Astrocyte (in vitro differentiated cells and primary cell): ENCODE results near the gene KRTAP2-1. TPM values are rescaled to one million over a fixed set of nuclear protein-coding genes. Genes with fewer than 3 reads are reported as not detected.

Experiments used
- DNase-seq: peaks from one replicate; pipeline ENCODE4 v3.0.0-alpha.2; 2010; ENCODE audit warnings: low read depth
- FAIRE-seq: peaks from 2 replicates; lab custom pipeline; 2011; peaks lifted over from hg19 to GRCh38; lab: Jason Lieb, UNC
- H2AFZ ChIP-seq: 2 replicates; pipeline ENCODE4 v1.6.0; 2012; ENCODE audit warnings: low read depth, low read length, inconsistent platforms
- H3K27ac ChIP-seq: 2 replicates; pipeline ENCODE4 v1.5.1; 2011; ENCODE audit warnings: low read depth, low read length, inconsistent platforms
- H3K27me3 ChIP-seq: 2 replicates; pipeline ENCODE4 v1.6.0; 2011; ENCODE audit warnings: low read length, inconsistent platforms; ENCODE audit not compliant: insufficient read depth
- H3K36me3 ChIP-seq: 2 replicates; pipeline ENCODE4 v1.5.1; 2011; ENCODE audit warnings: low read length, inconsistent platforms; ENCODE audit not compliant: insufficient read depth
- H3K4me1 ChIP-seq: 2 replicates; pipeline ENCODE4 v1.5.1; 2011; ENCODE audit warnings: low read length, inconsistent platforms; ENCODE audit not compliant: insufficient read depth
- H3K4me2 ChIP-seq: 2 replicates; pipeline ENCODE4 v1.6.0; 2012; ENCODE audit warnings: low read length, inconsistent platforms
- H3K4me3 ChIP-seq: 2 replicates; pipeline ENCODE4 v1.5.1; 2011; ENCODE audit warnings: low read depth, mild to moderate bottlenecking, low read length, inconsistent platforms; ENCODE audit not compliant: insufficient read depth
- H3K79me2 ChIP-seq: 2 replicates; pipeline ENCODE4 v1.6.0; 2012; ENCODE audit warnings: mild to moderate bottlenecking, low read length, inconsistent platforms; ENCODE audit not compliant: insufficient read depth
- H3K9ac ChIP-seq: 2 replicates; pipeline ENCODE4 v1.6.0; 2012; ENCODE audit warnings: mild to moderate bottlenecking, low read length, inconsistent platforms
- H3K9me3 ChIP-seq: 2 replicates; pipeline ENCODE4 v1.5.1; 2012; ENCODE audit warnings: low read depth, mild to moderate bottlenecking, low read length, inconsistent platforms; ENCODE audit not compliant: insufficient read depth
- H4K20me1 ChIP-seq: 2 replicates; pipeline ENCODE4 v1.6.0; 2012; ENCODE audit warnings: low read length, inconsistent platforms; ENCODE audit not compliant: insufficient read depth
- H3K27ac Mint-ChIP-seq: one replicate; pipeline ENCODE4 v1.8.0; 2021; ENCODE audit warnings: mild to moderate bottlenecking, mixed read lengths; ENCODE audit not compliant: unreplicated experiment
- H3K27me3 Mint-ChIP-seq: one replicate; pipeline ENCODE4 v1.8.0; 2021; ENCODE audit warnings: low read depth, mixed read lengths; ENCODE audit not compliant: unreplicated experiment
- H3K36me3 Mint-ChIP-seq: one replicate; pipeline ENCODE4 v1.8.0; 2021; ENCODE audit warnings: low read depth, mixed read lengths; ENCODE audit not compliant: unreplicated experiment
- H3K4me1 Mint-ChIP-seq: one replicate; pipeline ENCODE4 v1.8.0; 2021; ENCODE audit warnings: low read depth, mixed read lengths; ENCODE audit not compliant: unreplicated experiment
- H3K4me3 Mint-ChIP-seq: one replicate; pipeline ENCODE4 v1.8.0; 2021; ENCODE audit warnings: mild to moderate bottlenecking, moderate library complexity, mixed read lengths; ENCODE audit not compliant: unreplicated experiment
- H3K9me3 Mint-ChIP-seq: one replicate; pipeline ENCODE4 v1.8.0; 2021; ENCODE audit warnings: mild to moderate bottlenecking, mixed read lengths; ENCODE audit not compliant: unreplicated experiment
- EZH2 ChIP-seq: IDR thresholded peaks from 2 replicates; pipeline ENCODE4 v1.6.1; 2012; ENCODE audit warnings: mild to moderate bottlenecking, low read length, inconsistent platforms; ENCODE audit not compliant: insufficient read depth
- total RNA-seq: library from RNA; stranded (reverse); gene quantifications from 2 replicates; pipeline ENCODE4 v1.2.1, GENCODE V29; 2021
- TF ChIP-seq, protein P1 (sequence below): IDR thresholded peaks from 2 replicates; pipeline ENCODE4 v1.5.1; 2011; ENCODE audit warnings: low read depth, mild to moderate bottlenecking, inconsistent platforms, low read length, moderate library complexity; ENCODE audit not compliant: insufficient read depth

Gene KRTAP2-1
- total RNA-seq, 1 donor from 2014 or later, result not detected

DNA sequence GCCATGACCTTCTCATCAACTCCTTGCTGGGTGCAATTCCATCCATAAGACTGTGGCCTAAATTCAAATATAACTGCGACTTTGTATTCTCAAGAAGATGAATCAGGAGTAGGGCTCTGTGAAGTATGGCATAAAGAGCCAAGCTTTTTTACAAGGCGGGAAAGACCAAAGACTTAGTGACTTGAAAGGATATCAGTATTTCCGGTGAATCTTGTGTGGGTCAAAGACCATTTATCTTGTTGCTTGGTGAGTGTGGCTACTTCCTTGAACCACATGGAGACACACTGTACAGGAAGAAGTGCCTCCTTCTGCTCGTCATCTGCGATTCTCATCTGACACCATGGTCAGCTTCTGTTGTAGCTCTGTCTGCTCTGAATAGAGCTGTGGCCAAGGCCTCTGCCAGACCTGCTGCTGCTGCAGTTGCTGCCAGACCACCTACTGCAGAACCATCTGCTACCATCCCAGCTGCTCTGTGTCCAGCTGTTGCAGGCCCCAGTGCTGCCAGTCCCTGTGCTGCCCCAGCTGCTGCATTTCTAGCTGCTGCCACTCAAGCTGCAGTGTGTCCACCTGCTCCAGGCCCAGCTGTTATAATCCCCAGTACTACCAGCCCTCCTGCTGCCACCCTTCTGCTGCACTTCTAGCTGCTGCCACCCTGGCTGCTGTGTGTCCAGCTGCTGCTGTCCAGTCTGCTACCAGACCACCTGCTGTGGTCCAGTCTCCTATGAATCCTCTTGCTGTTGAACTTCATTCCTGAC is 24.7 kb upstream of the KRTAP2-1 start:
- no peak overlapping the region for H3K27ac ChIP-seq
- no peak overlapping the region for H3K4me3 ChIP-seq
- H3K4me3 Mint-ChIP-seq, result no peak overlapping the region
- no peak overlapping the region for H3K27ac Mint-ChIP-seq
- H3K4me2 ChIP-seq, result no peak overlapping the region
- DNase-seq, result no peak
- H3K9me3 ChIP-seq, result no peaks in the 10 kb centered on the region
- H3K9ac ChIP-seq, result no peak overlapping the region
- H3K27me3 Mint-ChIP-seq, result no peaks in the 10 kb centered on the region
- no peak overlapping the region for H2AFZ ChIP-seq
- peaks cover 5% of the 10 kb centered on the region for H3K4me1 ChIP-seq
- TF ChIP-seq, protein P1, sequence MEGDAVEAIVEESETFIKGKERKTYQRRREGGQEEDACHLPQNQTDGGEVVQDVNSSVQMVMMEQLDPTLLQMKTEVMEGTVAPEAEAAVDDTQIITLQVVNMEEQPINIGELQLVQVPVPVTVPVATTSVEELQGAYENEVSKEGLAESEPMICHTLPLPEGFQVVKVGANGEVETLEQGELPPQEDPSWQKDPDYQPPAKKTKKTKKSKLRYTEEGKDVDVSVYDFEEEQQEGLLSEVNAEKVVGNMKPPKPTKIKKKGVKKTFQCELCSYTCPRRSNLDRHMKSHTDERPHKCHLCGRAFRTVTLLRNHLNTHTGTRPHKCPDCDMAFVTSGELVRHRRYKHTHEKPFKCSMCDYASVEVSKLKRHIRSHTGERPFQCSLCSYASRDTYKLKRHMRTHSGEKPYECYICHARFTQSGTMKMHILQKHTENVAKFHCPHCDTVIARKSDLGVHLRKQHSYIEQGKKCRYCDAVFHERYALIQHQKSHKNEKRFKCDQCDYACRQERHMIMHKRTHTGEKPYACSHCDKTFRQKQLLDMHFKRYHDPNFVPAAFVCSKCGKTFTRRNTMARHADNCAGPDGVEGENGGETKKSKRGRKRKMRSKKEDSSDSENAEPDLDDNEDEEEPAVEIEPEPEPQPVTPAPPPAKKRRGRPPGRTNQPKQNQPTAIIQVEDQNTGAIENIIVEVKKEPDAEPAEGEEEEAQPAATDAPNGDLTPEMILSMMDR, result no peak
- TF ChIP-seq EZH2, result no peak
- no peak for FAIRE-seq
- H3K9me3 Mint-ChIP-seq, result peaks cover 4% of the 10 kb centered on the region
- no peaks in the 10 kb centered on the region for H4K20me1 ChIP-seq
- H3K4me1 Mint-ChIP-seq, result peaks cover 6% of the 10 kb centered on the region
- H3K36me3 Mint-ChIP-seq, result peaks cover 3% of the 10 kb centered on the region
- no peaks in the 10 kb centered on the region for H3K36me3 ChIP-seq
- no peaks in the 10 kb centered on the region for H3K79me2 ChIP-seq
- no peaks in the 10 kb centered on the region for H3K27me3 ChIP-seq

- TF ChIP-seq, protein P1, result no peak
- no peak for TF ChIP-seq EZH2
- Histone ChIP-seq H3K27me3 (no peaks in the 10 kb centered on the region), H3K4me1 (peaks cover 16% of the 10 kb centered on the region), H3K4me3 (no peak overlapping the region), H3K9ac (no peak overlapping the region), H3K79me2 (no peaks in the 10 kb centered on the region), H3K9me3 (no peaks in the 10 kb centered on the region), H3K4me2 (no peak overlapping the region), H3K27ac (no peak overlapping the region), H2AFZ (no peak overlapping the region), H4K20me1 (no peaks in the 10 kb centered on the region), H3K36me3 (no peaks in the 10 kb centered on the region)
- Mint-ChIP-seq H3K27me3 (no peaks in the 10 kb centered on the region), H3K4me3 (no peak overlapping the region), H3K36me3 (peaks cover 3% of the 10 kb centered on the region), H3K27ac (no peak overlapping the region), H3K9me3 (peaks cover 2% of the 10 kb centered on the region), H3K4me1 (peaks cover 21% of the 10 kb centered on the region)
- FAIRE-seq (no peak), DNase-seq (no peak)
These were observed 21.9 kb upstream of the KRTAP2-1 start for GRCh38 chr17:41069031-41069430.

- Mint-ChIP-seq H3K9me3 (peaks cover 2% of the 10 kb centered on the region), H3K27me3 (no peaks in the 10 kb centered on the region), H3K27ac (no peak overlapping the region), H3K4me1 (peaks cover 23% of the 10 kb centered on the region), H3K4me3 (no peak overlapping the region), H3K36me3 (peaks cover 3% of the 10 kb centered on the region)
- no peaks in the 10 kb centered on the region for H3K36me3 ChIP-seq
- H3K9ac ChIP-seq, result no peak overlapping the region
- DNase-seq (no peak), FAIRE-seq (no peak)
- TF ChIP-seq, protein P1, result no peak
- TF ChIP-seq EZH2, result no peak
- H2AFZ ChIP-seq, result no peak overlapping the region
- H3K4me2 ChIP-seq, result no peak overlapping the region
- H3K27me3 ChIP-seq, result no peaks in the 10 kb centered on the region
- H4K20me1 ChIP-seq, result no peaks in the 10 kb centered on the region
- H3K27ac ChIP-seq, result peak overlapping the region; percentile 86
- no peaks in the 10 kb centered on the region for H3K9me3 ChIP-seq
- no peaks in the 10 kb centered on the region for H3K79me2 ChIP-seq
- H3K4me1 ChIP-seq, result peaks cover 30% of the 10 kb centered on the region
- H3K4me3 ChIP-seq, result no peak overlapping the region
These were observed 20.2 kb upstream of the KRTAP2-1 start for GRCh38 chr17:41067281-41067680.
